Bronchial epithelial cell (primary cell): ENCODE results near the gene RFC5. TPM values are rescaled to one million over a fixed set of nuclear protein-coding genes. Genes with fewer than 3 reads are reported as not detected.

Experiments
- DNase-seq: peaks from one replicate; pipeline ENCODE4 v3.0.0-alpha.2; 2010; ENCODE audit warnings: low read depth
- FAIRE-seq: peaks from 2 replicates; lab custom pipeline; 2011; peaks lifted over from hg19 to GRCh38; lab: Jason Lieb, UNC
- H3K27me3 ChIP-seq: 2 replicates; pipeline ENCODE4 v1.5.1; 2011; ENCODE audit warnings: low read length; ENCODE audit not compliant: control insufficient read depth, insufficient read depth
- H3K36me3 ChIP-seq: 2 replicates; pipeline ENCODE4 v1.5.1; 2011; ENCODE audit warnings: low read length; ENCODE audit not compliant: control insufficient read depth, insufficient read depth
- H3K4me3 ChIP-seq: 2 replicates; pipeline ENCODE4 v1.5.1; 2011; ENCODE audit warnings: mild to moderate bottlenecking, low read depth, low read length, control low read depth
- total RNA-seq: library from RNA; depleted of rRNA; stranded (reverse); fragments of >200 nt; gene quantifications from 2 replicates; pipeline ENCODE4 v1.2.1, GENCODE V29; 2014
- TF ChIP-seq, protein P1 (sequence below): IDR thresholded peaks from 2 replicates; pipeline ENCODE4 v1.5.1; 2011; ENCODE audit warnings: mild to moderate bottlenecking, moderate library complexity, low read length, control low read depth, inconsistent platforms; ENCODE audit not compliant: insufficient read depth, severe bottlenecking

The RFC5 gene
- total RNA-seq, 1 donor from 2014 or later: 6.1 TPM

DNA sequence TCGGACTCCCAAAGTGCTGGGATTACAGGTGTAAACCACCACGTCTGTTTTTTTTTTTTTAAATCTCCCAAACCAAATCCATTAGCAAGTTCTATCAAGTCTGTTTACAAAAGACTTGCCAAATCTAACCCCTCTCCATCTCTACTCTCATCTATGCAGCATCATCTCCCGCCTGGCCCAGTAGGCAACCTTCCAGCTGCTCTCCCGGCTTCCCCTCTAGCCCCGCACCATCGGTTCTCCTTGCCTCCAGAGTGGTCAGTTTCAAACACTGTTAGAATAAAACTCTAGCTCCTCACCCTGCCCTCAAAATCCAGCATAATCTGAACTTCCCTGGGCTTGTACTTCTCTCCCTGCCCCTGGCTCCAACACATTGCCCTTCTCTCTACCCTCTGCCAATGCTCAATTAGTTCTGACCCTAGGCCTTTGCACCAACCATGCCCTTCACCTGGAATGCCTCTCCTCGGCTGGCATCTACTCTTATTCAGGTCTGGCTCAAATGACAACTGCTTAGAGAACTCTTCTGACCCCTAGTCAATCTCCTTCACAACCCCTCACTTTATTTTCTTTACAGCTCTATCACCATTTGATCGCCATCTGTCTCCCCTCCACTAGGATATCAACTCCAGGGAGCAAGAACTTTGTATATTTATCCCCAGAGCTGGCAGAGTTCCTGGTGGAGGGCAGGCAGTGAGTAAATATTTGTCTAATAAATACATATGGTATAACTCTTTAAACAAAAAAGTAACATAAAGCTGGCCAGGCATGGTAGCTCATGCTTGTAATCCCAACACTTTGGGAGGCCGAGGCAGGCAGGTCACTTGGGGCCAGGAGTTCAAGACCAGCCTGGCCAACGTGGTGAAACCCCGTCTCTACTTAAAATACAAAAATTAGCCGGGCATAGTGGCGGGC is 39.6 kb downstream of the RFC5 start:
- Histone ChIP-seq H3K27me3 (no peaks in the 10 kb centered on the region), H3K4me3 (no peak overlapping the region), H3K36me3 (peaks cover 1% of the 10 kb centered on the region)
- TF ChIP-seq, protein P1, sequence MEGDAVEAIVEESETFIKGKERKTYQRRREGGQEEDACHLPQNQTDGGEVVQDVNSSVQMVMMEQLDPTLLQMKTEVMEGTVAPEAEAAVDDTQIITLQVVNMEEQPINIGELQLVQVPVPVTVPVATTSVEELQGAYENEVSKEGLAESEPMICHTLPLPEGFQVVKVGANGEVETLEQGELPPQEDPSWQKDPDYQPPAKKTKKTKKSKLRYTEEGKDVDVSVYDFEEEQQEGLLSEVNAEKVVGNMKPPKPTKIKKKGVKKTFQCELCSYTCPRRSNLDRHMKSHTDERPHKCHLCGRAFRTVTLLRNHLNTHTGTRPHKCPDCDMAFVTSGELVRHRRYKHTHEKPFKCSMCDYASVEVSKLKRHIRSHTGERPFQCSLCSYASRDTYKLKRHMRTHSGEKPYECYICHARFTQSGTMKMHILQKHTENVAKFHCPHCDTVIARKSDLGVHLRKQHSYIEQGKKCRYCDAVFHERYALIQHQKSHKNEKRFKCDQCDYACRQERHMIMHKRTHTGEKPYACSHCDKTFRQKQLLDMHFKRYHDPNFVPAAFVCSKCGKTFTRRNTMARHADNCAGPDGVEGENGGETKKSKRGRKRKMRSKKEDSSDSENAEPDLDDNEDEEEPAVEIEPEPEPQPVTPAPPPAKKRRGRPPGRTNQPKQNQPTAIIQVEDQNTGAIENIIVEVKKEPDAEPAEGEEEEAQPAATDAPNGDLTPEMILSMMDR: no peak
- DNase-seq (no peak), FAIRE-seq (no peak)

DNA sequence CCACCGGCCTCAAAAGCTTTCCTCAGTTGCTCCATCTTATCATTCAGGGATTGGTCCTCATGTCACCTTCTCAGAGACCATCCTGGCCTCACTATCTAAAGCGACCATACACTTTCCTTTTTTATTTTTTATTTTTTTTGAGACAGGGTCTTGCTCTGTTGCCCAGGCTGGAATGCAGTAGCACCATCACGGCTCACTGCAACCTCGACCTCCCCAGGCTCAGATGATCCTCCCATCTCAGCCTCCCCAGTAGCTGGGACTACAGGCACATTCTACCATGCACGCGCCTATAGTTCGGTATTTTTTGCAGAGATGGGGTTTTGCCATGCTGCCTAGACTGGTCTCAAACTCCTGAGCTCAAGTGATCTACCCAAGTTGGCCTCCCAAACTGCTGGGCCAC is 41.7 kb downstream of the RFC5 start:
- TF ChIP-seq, protein P1: no peak
- FAIRE-seq (no peak), DNase-seq (no peak)
- H3K27me3 ChIP-seq: no peaks in the 10 kb centered on the region
- H3K4me3 ChIP-seq: no peak overlapping the region
- H3K36me3 ChIP-seq: no peaks in the 10 kb centered on the region

GRCh38 chr12:118058881-118059280 is 42.4 kb downstream of the RFC5 start:
- TF ChIP-seq, protein P1: no peak
- Histone ChIP-seq H3K36me3 (no peaks in the 10 kb centered on the region), H3K4me3 (no peak overlapping the region), H3K27me3 (no peaks in the 10 kb centered on the region)
- DNase-seq (no peak), FAIRE-seq (no peak)

DNA sequence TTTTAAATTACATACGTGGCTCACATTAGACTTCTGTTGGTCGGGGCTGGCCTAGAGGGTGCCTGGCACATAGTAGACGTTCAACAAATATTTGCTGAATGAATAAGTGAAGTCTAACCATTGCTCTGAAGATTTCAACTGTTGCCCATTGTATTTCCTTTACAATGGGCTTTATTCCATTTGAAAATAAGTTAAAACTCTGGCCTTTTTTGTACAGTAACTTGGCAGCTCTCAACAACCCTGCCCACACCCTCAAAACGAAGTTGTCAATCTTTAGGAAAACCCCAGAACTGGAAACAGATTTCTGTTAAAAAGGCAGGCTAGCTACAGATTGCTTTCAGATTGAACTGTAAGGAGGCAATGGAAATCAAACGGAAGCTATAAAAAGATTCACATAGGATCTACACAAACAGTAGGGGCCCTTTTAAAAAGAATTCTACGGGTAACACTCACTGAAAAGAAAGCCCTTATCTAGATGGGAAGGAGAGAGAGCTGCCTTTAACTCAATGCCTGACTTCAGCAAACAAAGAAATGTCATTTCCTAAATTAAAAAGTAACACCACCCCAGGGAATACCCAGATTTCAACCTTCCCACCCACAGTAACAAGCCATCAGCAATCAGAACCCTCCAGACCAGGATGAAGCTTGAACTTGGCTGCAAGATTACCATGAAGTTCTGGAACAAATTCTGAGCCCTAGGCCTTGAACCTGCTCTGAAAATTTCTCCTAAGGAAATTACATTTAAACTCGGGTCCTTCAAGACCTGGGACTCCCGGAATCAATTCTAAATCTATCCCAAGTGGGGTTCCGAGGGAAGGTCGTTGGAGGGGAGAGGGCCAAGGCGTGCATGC is 43.1 kb downstream of the RFC5 start:
- DNase-seq (peak; percentile 34), FAIRE-seq (no peak)
- Histone ChIP-seq H3K27me3 (no peaks in the 10 kb centered on the region), H3K36me3 (no peaks in the 10 kb centered on the region), H3K4me3 (peak overlapping the region; percentile 61)
- TF ChIP-seq, protein P1: no peak

GRCh38 chr12:118060301-118061010 is 44.0 kb downstream of the RFC5 start:
- H3K4me3 ChIP-seq: peak overlapping the region; percentile 61
- TF ChIP-seq, protein P1: no peak
- FAIRE-seq (no peak), DNase-seq (no peak)
- no peaks in the 10 kb centered on the region for H3K36me3 ChIP-seq
- H3K27me3 ChIP-seq: no peaks in the 10 kb centered on the region
